ENCODE data around the gene FGF12.

The FGF12 gene

DNA sequence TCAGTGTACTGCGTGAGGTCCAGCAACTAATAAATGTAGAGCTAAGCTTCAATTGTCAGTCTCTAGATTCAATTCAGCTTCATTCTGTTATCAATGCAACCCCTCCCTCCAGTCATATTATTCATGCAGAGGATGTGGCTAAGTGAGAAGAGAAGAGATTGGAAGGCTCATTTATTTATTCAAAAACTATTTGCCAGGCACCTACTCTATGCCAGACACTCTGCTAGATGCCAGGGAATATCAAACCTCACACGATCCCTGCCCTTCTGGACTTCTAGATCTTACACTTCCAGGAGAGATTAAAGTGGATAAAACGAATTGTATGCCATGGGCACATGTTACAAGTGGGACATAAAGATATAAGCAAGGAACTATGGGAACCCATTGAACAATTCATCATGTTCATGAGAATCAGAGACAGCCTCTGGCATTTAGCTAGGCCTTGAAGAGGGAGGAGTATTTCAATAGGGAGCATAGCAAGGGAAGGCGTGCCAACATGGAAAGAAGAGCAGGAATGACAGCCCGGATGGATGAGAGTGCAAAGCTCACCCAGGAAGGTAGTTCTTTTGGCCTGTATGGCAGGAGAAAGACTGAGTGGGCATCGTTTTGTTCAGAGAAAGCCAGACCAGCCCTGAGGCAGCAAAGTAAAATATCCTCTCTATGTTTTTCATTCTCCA, 75.4 kb downstream of the FGF12 start:
- H3K27me3 ChIP-seq (ENCODE audit: insufficient read depth, insufficient read length), result no peaks in the 10 kb centered on the region
- H3K9ac ChIP-seq (ENCODE audit: insufficient read length, low read depth), result no peak overlapping the region
- no peaks in the 10 kb centered on the region for H3K4me1 ChIP-seq (ENCODE audit: insufficient read depth, insufficient read length)
- TF ChIP-seq YY1 (IDR thresholded peaks at IDR 0.05; ENCODE audit: insufficient read depth, insufficient read length), result no peak
- no peak for TF ChIP-seq ZNF274 (IDR thresholded peaks at IDR 0.05; ENCODE audit: low read depth, low read length)
- TF ChIP-seq SUZ12 (IDR thresholded peaks at IDR 0.05; ENCODE audit: extremely low read depth, insufficient read depth, insufficient read length), result no peak
- DNase-seq (ENCODE audit: low read depth, low spot score), result no peak
- no peaks in the 10 kb centered on the region for H3K36me3 ChIP-seq (ENCODE audit: insufficient read depth, insufficient read length, low read length)
- H3K4me3 ChIP-seq (ENCODE audit: insufficient read length, low read depth), result no peak overlapping the region
- no peaks in the 10 kb centered on the region for H3K9me3 ChIP-seq (ENCODE audit: insufficient read depth, low read length)

DNA sequence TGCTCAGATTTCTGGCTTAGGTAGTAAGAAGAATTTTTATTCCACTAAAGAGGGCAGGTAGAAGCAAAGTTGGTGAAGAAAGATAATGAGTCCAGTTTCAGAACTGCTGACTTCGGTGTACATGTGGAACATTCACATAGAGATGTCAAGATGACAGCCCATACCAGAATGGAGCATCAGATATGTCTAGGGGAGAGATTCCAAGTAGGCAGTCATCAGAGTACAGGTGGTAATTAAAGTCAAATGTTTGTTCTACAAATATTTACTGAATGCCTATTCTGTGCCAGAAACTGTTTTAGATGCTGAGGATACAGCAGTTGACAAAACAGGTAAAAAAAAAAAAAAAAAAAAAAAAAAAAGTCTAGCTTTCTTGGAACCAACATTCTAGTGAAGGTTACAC, 81.9 kb downstream of the FGF12 start:
- TF ChIP-seq ZNF274 (IDR thresholded peaks at IDR 0.05; ENCODE audit: low read depth, low read length) (no peak), SUZ12 (IDR thresholded peaks at IDR 0.05; ENCODE audit: extremely low read depth, insufficient read depth, insufficient read length) (no peak), YY1 (IDR thresholded peaks at IDR 0.05; ENCODE audit: insufficient read depth, insufficient read length) (no peak)
- no peak for DNase-seq (ENCODE audit: low read depth, low spot score)
- Histone ChIP-seq H3K27me3 (ENCODE audit: insufficient read depth, insufficient read length) (no peaks in the 10 kb centered on the region), H3K9ac (ENCODE audit: insufficient read length, low read depth) (no peak overlapping the region), H3K4me3 (ENCODE audit: insufficient read length, low read depth) (no peak overlapping the region), H3K4me1 (ENCODE audit: insufficient read depth, insufficient read length) (no peaks in the 10 kb centered on the region), H3K36me3 (ENCODE audit: insufficient read depth, insufficient read length, low read length) (no peaks in the 10 kb centered on the region), H3K9me3 (ENCODE audit: insufficient read depth, low read length) (no peaks in the 10 kb centered on the region)

DNA sequence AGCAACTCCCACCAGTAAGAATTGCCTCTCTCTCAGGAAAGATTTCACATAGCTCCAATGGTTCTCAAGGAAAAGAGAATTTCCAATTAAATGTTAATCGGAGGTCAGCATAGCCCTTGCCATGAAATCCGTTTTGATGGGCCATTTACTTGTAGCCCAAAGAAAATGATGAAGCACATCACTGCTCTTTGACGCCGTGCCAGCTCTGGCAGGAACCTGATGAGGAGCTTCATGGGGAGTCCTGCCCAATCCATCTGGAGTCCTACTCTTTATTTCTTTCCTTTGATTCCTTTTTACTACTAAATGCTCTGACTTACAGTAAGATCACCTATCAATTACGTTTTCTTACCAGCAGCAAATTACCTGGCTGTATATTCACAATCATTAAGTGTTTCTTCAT, 84.7 kb downstream of the FGF12 start:
- H3K27me3 ChIP-seq (ENCODE audit: insufficient read depth, insufficient read length), result no peaks in the 10 kb centered on the region
- no peak for TF ChIP-seq YY1 (IDR thresholded peaks at IDR 0.05; ENCODE audit: insufficient read depth, insufficient read length)
- no peak for TF ChIP-seq SUZ12 (IDR thresholded peaks at IDR 0.05; ENCODE audit: extremely low read depth, insufficient read depth, insufficient read length)
- no peak overlapping the region for H3K4me3 ChIP-seq (ENCODE audit: insufficient read length, low read depth)
- no peak overlapping the region for H3K9ac ChIP-seq (ENCODE audit: insufficient read length, low read depth)
- no peak for DNase-seq (ENCODE audit: low read depth, low spot score)
- no peaks in the 10 kb centered on the region for H3K4me1 ChIP-seq (ENCODE audit: insufficient read depth, insufficient read length)
- no peaks in the 10 kb centered on the region for H3K36me3 ChIP-seq (ENCODE audit: insufficient read depth, insufficient read length, low read length)
- H3K9me3 ChIP-seq (ENCODE audit: insufficient read depth, low read length), result no peaks in the 10 kb centered on the region

DNA sequence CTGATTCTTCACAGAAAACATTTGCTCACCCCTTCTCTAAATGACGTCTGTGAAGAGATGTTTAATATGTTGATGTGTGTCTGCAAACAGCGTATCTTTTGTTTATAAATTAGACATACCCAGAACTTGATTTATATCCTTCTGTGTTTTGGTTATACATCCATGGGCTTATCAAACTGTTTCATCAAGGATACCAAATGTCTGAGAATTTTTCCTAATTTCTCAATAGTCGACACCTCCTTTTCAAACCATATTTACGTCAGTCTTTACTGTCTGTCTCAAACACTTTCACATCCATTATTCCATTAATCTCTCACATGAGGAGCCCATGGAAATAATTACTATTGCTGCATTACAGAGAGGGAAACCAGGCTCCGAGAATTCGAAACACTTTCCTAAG, 85.4 kb downstream of the FGF12 start:
- Histone ChIP-seq H3K4me3 (ENCODE audit: insufficient read length, low read depth) (no peak overlapping the region), H3K36me3 (ENCODE audit: insufficient read depth, insufficient read length, low read length) (no peaks in the 10 kb centered on the region), H3K27me3 (ENCODE audit: insufficient read depth, insufficient read length) (no peaks in the 10 kb centered on the region), H3K9me3 (ENCODE audit: insufficient read depth, low read length) (no peaks in the 10 kb centered on the region), H3K9ac (ENCODE audit: insufficient read length, low read depth) (no peak overlapping the region), H3K4me1 (ENCODE audit: insufficient read depth, insufficient read length) (no peaks in the 10 kb centered on the region)
- TF ChIP-seq YY1 (IDR thresholded peaks at IDR 0.05; ENCODE audit: insufficient read depth, insufficient read length) (no peak), ZNF274 (IDR thresholded peaks at IDR 0.05; ENCODE audit: low read depth, low read length) (no peak), SUZ12 (IDR thresholded peaks at IDR 0.05; ENCODE audit: extremely low read depth, insufficient read depth, insufficient read length) (no peak)
- DNase-seq (ENCODE audit: low read depth, low spot score), result no peak

DNA sequence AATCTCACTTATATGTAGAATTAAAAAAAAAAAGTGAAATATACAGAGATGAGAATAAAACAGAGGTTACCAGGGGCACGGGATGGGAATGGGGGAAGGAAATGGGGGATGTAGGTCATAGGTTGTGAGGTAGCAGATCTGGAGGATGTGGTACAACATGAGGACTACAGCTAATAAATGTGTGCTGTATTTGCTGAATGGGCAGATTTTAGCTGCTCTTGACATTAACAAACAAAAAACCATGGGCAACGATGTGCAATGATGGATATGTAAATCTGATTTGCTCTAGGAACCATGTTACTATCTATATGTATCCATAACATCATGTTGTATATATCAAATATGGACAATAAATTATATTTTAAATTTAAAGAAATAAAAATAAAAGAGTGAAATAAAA, 87.4 kb downstream of the FGF12 start:
- Histone ChIP-seq H3K27me3 (ENCODE audit: insufficient read depth, insufficient read length) (no peaks in the 10 kb centered on the region), H3K36me3 (ENCODE audit: insufficient read depth, insufficient read length, low read length) (no peaks in the 10 kb centered on the region), H3K9ac (ENCODE audit: insufficient read length, low read depth) (no peak overlapping the region), H3K4me1 (ENCODE audit: insufficient read depth, insufficient read length) (no peaks in the 10 kb centered on the region), H3K9me3 (ENCODE audit: insufficient read depth, low read length) (no peaks in the 10 kb centered on the region), H3K4me3 (ENCODE audit: insufficient read length, low read depth) (no peak overlapping the region)
- no peak for DNase-seq (ENCODE audit: low read depth, low spot score)
- no peak for TF ChIP-seq YY1 (IDR thresholded peaks at IDR 0.05; ENCODE audit: insufficient read depth, insufficient read length)
- TF ChIP-seq ZNF274 (IDR thresholded peaks at IDR 0.05; ENCODE audit: low read depth, low read length), result no peak
- no peak for TF ChIP-seq SUZ12 (IDR thresholded peaks at IDR 0.05; ENCODE audit: extremely low read depth, insufficient read depth, insufficient read length)

DNA sequence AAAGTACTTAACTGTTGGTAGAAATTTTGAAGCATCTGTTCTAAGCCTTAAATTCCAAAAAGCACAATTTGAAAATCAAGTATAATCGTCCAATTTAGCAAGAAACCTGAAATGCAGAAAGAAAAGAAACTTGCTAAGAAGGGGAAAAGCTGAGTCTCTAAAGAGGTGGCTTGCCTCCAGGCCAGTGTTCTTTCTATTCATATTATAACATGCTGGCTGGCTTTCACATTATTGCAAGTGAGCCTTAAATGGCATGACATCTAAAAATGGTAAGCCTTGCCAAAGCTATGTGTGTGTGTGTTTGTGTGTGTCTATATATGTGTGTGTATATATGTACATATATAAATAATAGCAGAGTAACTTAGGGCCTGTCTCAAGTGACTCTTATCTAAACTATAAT, 89.5 kb downstream of the FGF12 start:
- H3K9me3 ChIP-seq (ENCODE audit: insufficient read depth, low read length), result no peaks in the 10 kb centered on the region
- no peaks in the 10 kb centered on the region for H3K27me3 ChIP-seq (ENCODE audit: insufficient read depth, insufficient read length)
- no peaks in the 10 kb centered on the region for H3K36me3 ChIP-seq (ENCODE audit: insufficient read depth, insufficient read length, low read length)
- no peak overlapping the region for H3K9ac ChIP-seq (ENCODE audit: insufficient read length, low read depth)
- no peaks in the 10 kb centered on the region for H3K4me1 ChIP-seq (ENCODE audit: insufficient read depth, insufficient read length)
- H3K4me3 ChIP-seq (ENCODE audit: insufficient read length, low read depth), result no peak overlapping the region
- no peak for TF ChIP-seq YY1 (IDR thresholded peaks at IDR 0.05; ENCODE audit: insufficient read depth, insufficient read length)
- TF ChIP-seq SUZ12 (IDR thresholded peaks at IDR 0.05; ENCODE audit: extremely low read depth, insufficient read depth, insufficient read length), result no peak
- no peak for TF ChIP-seq ZNF274 (IDR thresholded peaks at IDR 0.05; ENCODE audit: low read depth, low read length)
- no peak for DNase-seq (ENCODE audit: low read depth, low spot score)

DNA sequence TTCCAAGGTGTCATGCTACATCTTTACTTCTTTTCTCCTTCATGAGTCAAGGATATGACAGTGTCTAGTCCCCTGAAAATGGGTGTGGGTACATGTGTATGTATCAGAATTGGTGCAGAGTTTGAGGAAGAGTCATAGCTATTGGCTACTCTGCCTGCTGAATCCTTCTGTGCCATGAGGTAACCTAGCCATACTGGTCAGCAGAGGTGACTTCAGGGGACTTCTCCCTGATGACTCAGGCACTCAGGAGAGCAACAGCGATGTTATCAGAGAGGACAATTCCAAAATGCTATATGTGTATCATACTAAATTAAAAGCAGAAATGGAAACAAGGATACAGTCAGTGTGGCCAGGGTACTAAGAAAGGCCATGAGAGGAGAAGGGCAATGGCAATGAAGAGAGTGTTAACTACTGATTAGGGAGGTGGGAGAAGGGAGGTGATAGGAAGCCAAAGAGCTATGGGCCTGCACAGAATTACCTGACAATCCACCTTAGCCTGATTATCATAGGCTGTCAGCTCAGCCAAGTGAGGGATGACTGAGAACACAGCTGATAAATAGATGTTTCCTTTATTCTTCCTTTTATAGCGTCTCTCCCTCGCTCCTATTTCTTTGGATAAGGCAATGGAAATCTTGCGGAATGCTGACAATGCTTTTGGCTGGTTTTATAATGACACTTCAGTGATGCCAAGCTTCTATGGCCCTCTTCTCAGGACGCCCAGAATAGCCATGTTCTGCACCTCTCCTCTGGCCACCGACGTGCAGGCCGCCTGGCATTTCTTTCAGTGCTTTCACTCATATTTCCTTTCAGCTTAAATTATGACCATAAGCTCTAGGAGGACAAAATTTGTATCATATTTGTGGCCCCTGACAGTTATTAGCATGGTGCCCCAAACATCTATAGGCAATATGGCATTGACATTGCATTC, 90.6 kb downstream of the FGF12 start:
- no peak for TF ChIP-seq SUZ12 (IDR thresholded peaks at IDR 0.05; ENCODE audit: extremely low read depth, insufficient read depth, insufficient read length)
- TF ChIP-seq YY1 (IDR thresholded peaks at IDR 0.05; ENCODE audit: insufficient read depth, insufficient read length), result no peak
- no peak for TF ChIP-seq ZNF274 (IDR thresholded peaks at IDR 0.05; ENCODE audit: low read depth, low read length)
- Histone ChIP-seq H3K9ac (ENCODE audit: insufficient read length, low read depth) (no peak overlapping the region), H3K4me1 (ENCODE audit: insufficient read depth, insufficient read length) (no peaks in the 10 kb centered on the region), H3K4me3 (ENCODE audit: insufficient read length, low read depth) (no peak overlapping the region), H3K27me3 (ENCODE audit: insufficient read depth, insufficient read length) (no peaks in the 10 kb centered on the region), H3K9me3 (ENCODE audit: insufficient read depth, low read length) (no peaks in the 10 kb centered on the region), H3K36me3 (ENCODE audit: insufficient read depth, insufficient read length, low read length) (no peaks in the 10 kb centered on the region)
- no peak for DNase-seq (ENCODE audit: low read depth, low spot score)
